ENCODE measurements around the gene IDH3B.

Gene IDH3B

DNA sequence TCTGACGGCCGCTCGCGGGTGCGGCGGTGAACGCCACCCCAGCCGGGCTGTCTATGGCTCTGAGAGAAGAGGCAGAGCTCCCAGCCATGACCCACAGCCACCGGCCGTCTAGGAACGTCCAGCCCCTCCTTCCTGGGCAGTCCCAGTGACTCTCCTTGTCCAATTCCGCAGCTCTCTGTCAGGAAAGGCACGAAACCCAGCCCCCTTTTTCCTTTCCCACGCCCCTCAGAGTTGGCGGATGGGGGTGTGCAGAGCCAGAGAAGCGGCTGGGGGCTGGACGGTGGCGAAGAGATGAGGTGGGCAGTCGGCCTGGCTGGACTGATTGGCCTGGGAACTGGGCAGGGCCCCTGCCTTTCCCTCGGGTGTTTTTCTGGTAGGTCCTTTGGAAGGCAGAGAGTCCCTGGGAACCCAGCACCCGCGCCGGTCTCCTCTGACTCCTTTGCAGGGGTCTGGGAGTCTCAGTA lies 30.0 kb upstream of the IDH3B start:
- Histone ChIP-seq H3K4me3 (ENCODE audit: low read depth, low read length) (peak overlapping the region; percentile 41; the same call in 1 of the 2 replicates), H3K4me1 (ENCODE audit: control insufficient read depth, insufficient read depth, low read length) (peaks cover 25% of the 10 kb centered on the region), H3K9ac (ENCODE audit: low read depth, low read length) (no peak overlapping the region)

DNA sequence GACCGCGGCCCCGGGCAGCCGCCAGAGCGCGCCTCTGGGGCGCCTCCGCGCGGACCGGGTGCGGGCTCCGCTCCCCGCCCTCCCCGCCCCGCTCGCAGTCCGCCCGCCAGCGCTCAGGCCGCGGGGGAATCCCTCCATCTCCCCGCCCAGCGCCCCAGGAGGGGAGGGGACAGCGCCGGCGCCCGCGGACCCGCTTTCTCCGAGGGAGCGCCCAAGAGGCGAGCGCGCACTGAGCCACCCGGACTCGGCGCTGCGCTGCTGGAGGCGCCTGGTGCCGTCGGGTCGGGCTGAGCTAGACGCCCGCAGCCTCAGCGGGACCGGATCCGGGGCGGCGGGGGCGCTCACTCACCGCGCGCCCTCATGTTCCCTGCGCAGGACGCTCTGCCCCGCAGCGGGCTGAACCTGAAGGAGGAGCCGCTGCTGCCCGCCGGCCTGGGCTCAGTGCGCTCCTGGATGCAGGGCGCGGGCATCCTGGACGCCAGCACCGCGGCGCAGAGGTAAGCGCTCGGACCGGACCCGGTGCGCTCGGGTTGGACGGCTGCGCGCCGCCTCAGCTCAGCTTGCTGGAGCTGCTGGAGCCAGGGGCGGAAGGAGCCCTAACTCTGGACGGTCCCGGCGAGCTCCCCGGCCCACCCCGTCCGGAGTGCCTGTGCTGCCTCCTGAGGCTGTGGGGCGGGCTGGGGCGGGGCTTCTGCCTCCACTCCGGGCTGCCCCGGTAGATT lies 29.4 kb upstream of the IDH3B start:
- Histone ChIP-seq H3K9me3 (ENCODE audit: control insufficient read depth, insufficient read depth, low read length) (no peaks in the 10 kb centered on the region), H3K9ac (ENCODE audit: low read depth, low read length) (no peak overlapping the region), H3K27me3 (ENCODE audit: control insufficient read depth, insufficient read depth, low read length) (peaks cover 91% of the 10 kb centered on the region), H3K4me3 (ENCODE audit: low read depth, low read length) (peak overlapping the region; percentile 41; the same call in 1 of the 2 replicates), H3K27ac (ENCODE audit: low read depth, low read length) (no peak overlapping the region), H3K36me3 (ENCODE audit: control insufficient read depth, insufficient read depth, low read length) (no peaks in the 10 kb centered on the region), H3K4me1 (ENCODE audit: control insufficient read depth, insufficient read depth, low read length) (peaks cover 25% of the 10 kb centered on the region)

More for the DNA sequence above, 30.0 kb upstream of the IDH3B start:
- H3K9me3 ChIP-seq (ENCODE audit: control insufficient read depth, insufficient read depth, low read length): no peaks in the 10 kb centered on the region
- H3K27ac ChIP-seq (ENCODE audit: low read depth, low read length): no peak overlapping the region
- H3K27me3 ChIP-seq (ENCODE audit: control insufficient read depth, insufficient read depth, low read length): peaks cover 91% of the 10 kb centered on the region
- no peaks in the 10 kb centered on the region for H3K36me3 ChIP-seq (ENCODE audit: control insufficient read depth, insufficient read depth, low read length)

DNA sequence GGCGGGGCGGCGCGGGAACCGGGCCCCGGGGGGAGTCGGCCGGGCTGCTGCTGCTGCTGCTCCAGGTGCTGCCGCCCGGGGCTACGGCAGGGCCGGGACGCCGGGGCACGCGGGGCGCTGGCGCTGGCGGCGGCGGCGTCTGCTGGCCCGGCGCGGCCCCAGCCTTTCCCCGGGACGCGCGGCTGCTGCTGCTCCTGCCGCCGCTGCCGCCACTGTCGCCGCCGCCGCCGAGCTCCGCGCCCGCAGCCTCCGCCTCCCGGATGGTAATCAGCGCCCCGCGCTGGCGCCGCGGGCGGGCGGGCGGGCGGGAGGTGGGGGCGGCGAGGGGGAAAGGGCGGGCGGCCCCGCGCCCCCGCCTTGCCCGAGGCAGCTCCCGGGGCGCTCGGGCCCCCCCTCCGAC lies 28.9 kb upstream of the IDH3B start:
- Histone ChIP-seq H3K4me1 (ENCODE audit: control insufficient read depth, insufficient read depth, low read length) (peaks cover 25% of the 10 kb centered on the region), H3K9ac (ENCODE audit: low read depth, low read length) (no peak overlapping the region), H3K27me3 (ENCODE audit: control insufficient read depth, insufficient read depth, low read length) (peaks cover 90% of the 10 kb centered on the region), H3K27ac (ENCODE audit: low read depth, low read length) (no peak overlapping the region), H3K9me3 (ENCODE audit: control insufficient read depth, insufficient read depth, low read length) (no peaks in the 10 kb centered on the region), H3K4me3 (ENCODE audit: low read depth, low read length) (peak overlapping the region; percentile 41; the same call in 1 of the 2 replicates), H3K36me3 (ENCODE audit: control insufficient read depth, insufficient read depth, low read length) (no peaks in the 10 kb centered on the region)

DNA sequence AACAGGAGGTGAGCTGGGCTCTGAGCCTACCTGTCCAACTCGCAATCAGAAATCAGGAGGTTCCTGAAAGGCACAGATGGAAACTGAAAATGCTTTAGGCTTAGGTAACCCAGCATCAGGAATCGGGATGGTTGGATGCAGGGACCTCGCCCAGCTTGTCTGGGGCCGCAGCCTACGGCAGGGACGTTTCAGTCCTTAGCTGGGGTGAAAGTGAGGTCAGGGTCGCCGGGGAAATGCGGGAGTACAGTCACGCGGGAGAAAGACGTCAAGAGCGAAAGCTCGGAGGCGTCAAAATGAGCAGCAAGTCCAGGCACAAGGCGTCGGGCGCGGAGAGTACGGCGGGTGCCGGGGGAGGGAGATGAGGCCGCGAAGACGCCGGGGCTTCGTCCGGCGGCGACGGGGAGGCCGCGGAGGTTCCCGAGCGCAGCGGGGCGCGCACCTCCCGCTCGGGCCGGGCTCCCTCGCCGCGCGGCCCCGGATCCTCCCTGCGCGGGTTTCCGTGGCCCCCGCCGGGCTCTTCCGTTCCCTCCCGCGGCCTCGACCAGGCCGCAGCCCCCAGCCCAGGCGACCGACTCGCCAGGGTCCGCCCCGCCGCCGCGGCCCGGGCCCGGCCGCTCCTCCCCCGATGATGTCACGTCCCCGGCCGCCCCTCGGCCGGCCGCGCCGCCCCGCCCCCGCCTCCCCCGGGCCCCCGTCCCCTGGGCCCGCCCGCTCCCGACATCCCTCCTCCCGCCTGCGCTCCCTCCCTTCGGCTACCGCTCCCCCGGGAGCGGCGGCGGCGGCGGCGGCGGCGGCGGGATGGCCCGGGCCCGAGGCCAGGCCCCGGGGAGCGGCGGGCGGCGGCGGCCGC lies 28.2 kb upstream of the IDH3B start, which contains the start of gene EBF4:
EBF4 (plus strand) TSS at position 745 of the 850 bp plus-strand sequence. CDS start 866 bp downstream, outside the sequence.
- peak within 1 kb of the TSS; percentile 57 for H3K4me3 ChIP-seq (ENCODE audit: low read depth, low read length)
- peaks cover 26% of the 10 kb centered on the region for H3K4me1 ChIP-seq (ENCODE audit: control insufficient read depth, insufficient read depth, low read length)
- no peak within 1 kb of the TSS for H3K9ac ChIP-seq (ENCODE audit: low read depth, low read length)
- H3K27ac ChIP-seq (ENCODE audit: low read depth, low read length): no peak within 1 kb of the TSS
- no peaks in the 10 kb centered on the region for H3K9me3 ChIP-seq (ENCODE audit: control insufficient read depth, insufficient read depth, low read length)
- peaks cover 84% of the 10 kb centered on the region for H3K27me3 ChIP-seq (ENCODE audit: control insufficient read depth, insufficient read depth, low read length)
- no peaks in the 10 kb centered on the region for H3K36me3 ChIP-seq (ENCODE audit: control insufficient read depth, insufficient read depth, low read length)

GRCh38 chr20:2691663-2692035 lies 27.6 kb upstream of the IDH3B start:
- Histone ChIP-seq H3K4me3 (ENCODE audit: low read depth, low read length) (peak overlapping the region; percentile 57), H3K9me3 (ENCODE audit: control insufficient read depth, insufficient read depth, low read length) (no peaks in the 10 kb centered on the region), H3K4me1 (ENCODE audit: control insufficient read depth, insufficient read depth, low read length) (peaks cover 26% of the 10 kb centered on the region), H3K27me3 (ENCODE audit: control insufficient read depth, insufficient read depth, low read length) (peaks cover 80% of the 10 kb centered on the region), H3K27ac (ENCODE audit: low read depth, low read length) (no peak overlapping the region), H3K36me3 (ENCODE audit: control insufficient read depth, insufficient read depth, low read length) (no peaks in the 10 kb centered on the region), H3K9ac (ENCODE audit: low read depth, low read length) (no peak overlapping the region)

DNA sequence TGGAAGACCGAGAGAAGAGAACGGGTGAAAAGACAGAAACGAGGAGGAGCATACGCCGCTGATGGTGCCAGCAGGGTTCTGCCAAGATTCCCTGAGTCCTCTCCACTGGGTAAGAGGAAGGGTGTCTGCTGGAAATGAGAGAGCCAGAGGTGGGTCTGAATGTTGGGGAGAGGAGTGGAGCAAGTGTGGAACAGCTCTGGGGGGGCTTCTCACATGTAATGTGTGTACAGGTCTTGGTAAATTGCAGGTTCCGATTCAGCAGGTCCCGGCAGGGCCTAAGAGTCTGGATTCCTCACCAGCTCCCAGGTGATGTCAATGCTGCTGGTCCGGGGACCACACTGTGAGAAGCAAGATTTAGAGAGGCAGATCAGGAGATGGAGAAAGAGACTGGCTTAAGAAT lies 27.1 kb upstream of the IDH3B start:
- H3K27me3 ChIP-seq (ENCODE audit: control insufficient read depth, insufficient read depth, low read length): peaks cover 78% of the 10 kb centered on the region
- H3K9ac ChIP-seq (ENCODE audit: low read depth, low read length): no peak overlapping the region

GRCh38 chr20:2690718-2691117 lies 26.7 kb upstream of the IDH3B start:
- Histone ChIP-seq H3K27ac (ENCODE audit: low read depth, low read length) (no peak overlapping the region), H3K9ac (ENCODE audit: low read depth, low read length) (no peak overlapping the region), H3K4me3 (ENCODE audit: low read depth, low read length) (no peak overlapping the region), H3K9me3 (ENCODE audit: control insufficient read depth, insufficient read depth, low read length) (no peaks in the 10 kb centered on the region), H3K36me3 (ENCODE audit: control insufficient read depth, insufficient read depth, low read length) (no peaks in the 10 kb centered on the region), H3K4me1 (ENCODE audit: control insufficient read depth, insufficient read depth, low read length) (peaks cover 25% of the 10 kb centered on the region), H3K27me3 (ENCODE audit: control insufficient read depth, insufficient read depth, low read length) (peaks cover 76% of the 10 kb centered on the region)

More for the DNA sequence above, 27.1 kb upstream of the IDH3B start:
- Histone ChIP-seq H3K36me3 (ENCODE audit: control insufficient read depth, insufficient read depth, low read length) (no peaks in the 10 kb centered on the region), H3K4me3 (ENCODE audit: low read depth, low read length) (no peak overlapping the region), H3K27ac (ENCODE audit: low read depth, low read length) (no peak overlapping the region), H3K4me1 (ENCODE audit: control insufficient read depth, insufficient read depth, low read length) (peaks cover 26% of the 10 kb centered on the region), H3K9me3 (ENCODE audit: control insufficient read depth, insufficient read depth, low read length) (no peaks in the 10 kb centered on the region)

DNA sequence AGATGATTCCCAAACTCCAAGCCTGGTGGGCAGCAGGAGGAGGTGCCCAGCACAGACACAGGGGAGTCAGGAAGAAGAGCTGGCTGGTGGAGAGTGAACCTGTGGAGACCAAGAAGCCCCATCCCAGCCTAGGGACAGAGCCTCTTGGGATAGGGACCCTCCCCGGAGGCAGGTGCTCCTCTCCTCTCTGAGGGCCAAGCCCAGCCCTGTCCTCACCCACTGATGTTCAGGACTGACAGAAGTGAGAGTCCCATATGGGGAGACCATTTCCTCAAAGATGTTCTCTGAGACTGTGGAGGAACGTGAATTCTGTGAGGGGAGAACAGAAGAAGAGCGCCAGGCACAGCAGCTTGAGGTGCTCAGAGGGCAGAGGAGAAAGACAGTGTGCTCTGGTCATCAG lies 26.2 kb upstream of the IDH3B start:
- no peaks in the 10 kb centered on the region for H3K36me3 ChIP-seq (ENCODE audit: control insufficient read depth, insufficient read depth, low read length)
- H3K9me3 ChIP-seq (ENCODE audit: control insufficient read depth, insufficient read depth, low read length): no peaks in the 10 kb centered on the region
- no peak overlapping the region for H3K4me3 ChIP-seq (ENCODE audit: low read depth, low read length)
- H3K27me3 ChIP-seq (ENCODE audit: control insufficient read depth, insufficient read depth, low read length): peaks cover 76% of the 10 kb centered on the region
- peaks cover 20% of the 10 kb centered on the region for H3K4me1 ChIP-seq (ENCODE audit: control insufficient read depth, insufficient read depth, low read length)
- no peak overlapping the region for H3K27ac ChIP-seq (ENCODE audit: low read depth, low read length)
- H3K9ac ChIP-seq (ENCODE audit: low read depth, low read length): no peak overlapping the region

DNA sequence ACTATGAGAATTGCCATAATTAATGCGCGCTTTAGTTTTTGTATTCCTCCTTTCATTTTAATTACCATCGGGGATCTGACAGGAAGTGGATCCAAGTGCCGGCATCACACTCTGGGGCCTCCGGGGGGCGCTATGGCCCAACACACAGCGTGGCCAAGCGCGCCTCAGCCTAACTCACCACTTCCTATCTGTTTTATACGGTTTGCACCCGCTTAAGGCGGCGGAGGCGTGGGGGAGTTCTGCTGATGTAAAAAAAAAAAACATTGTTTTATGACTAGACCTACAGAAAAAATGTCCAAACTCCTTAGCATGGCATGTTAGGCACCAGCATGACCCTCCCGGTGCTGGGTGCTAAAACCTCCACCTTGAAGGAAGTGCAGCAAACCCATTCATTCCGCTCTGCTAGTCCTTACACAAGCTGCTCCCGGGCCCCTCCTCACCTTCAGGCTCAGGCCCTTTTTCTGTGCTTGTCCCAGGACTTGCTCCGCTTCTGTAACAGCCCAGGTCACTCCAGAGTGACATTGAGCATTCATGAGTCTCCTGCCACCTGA lies 24.1 kb upstream of the IDH3B start:
- peaks cover 12% of the 10 kb centered on the region for H3K4me1 ChIP-seq (ENCODE audit: control insufficient read depth, insufficient read depth, low read length)
- no peak overlapping the region for H3K9ac ChIP-seq (ENCODE audit: low read depth, low read length)
- H3K27ac ChIP-seq (ENCODE audit: low read depth, low read length): no peak overlapping the region
- H3K4me3 ChIP-seq (ENCODE audit: low read depth, low read length): peak overlapping the region; percentile 45; the same call in 1 of the 2 replicates
- H3K9me3 ChIP-seq (ENCODE audit: control insufficient read depth, insufficient read depth, low read length): no peaks in the 10 kb centered on the region
- peaks cover 55% of the 10 kb centered on the region for H3K27me3 ChIP-seq (ENCODE audit: control insufficient read depth, insufficient read depth, low read length)
- no peaks in the 10 kb centered on the region for H3K36me3 ChIP-seq (ENCODE audit: control insufficient read depth, insufficient read depth, low read length)

DNA sequence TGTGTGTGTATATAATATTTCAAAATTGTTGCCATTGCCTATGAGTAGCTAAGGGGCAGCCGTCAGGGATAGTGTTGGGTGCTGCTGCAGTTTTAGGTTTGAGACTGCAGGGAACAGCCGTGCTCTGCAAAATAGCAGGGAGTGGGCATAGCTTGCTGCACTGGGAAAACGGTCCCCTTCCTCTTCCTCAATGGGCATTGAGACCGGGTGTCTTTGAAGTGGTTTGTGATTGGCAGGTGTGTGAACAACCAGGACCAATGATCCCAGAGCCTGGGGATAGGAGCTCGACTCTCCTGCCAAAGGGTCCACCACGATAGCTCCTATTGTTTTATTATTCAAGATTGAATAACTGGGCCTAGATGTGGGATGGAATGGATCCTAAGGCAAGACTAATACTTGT lies 23.5 kb upstream of the IDH3B start:
- Histone ChIP-seq H3K36me3 (ENCODE audit: control insufficient read depth, insufficient read depth, low read length) (no peaks in the 10 kb centered on the region), H3K27me3 (ENCODE audit: control insufficient read depth, insufficient read depth, low read length) (peaks cover 55% of the 10 kb centered on the region), H3K27ac (ENCODE audit: low read depth, low read length) (no peak overlapping the region), H3K9ac (ENCODE audit: low read depth, low read length) (no peak overlapping the region), H3K9me3 (ENCODE audit: control insufficient read depth, insufficient read depth, low read length) (no peaks in the 10 kb centered on the region), H3K4me1 (ENCODE audit: control insufficient read depth, insufficient read depth, low read length) (peaks cover 12% of the 10 kb centered on the region), H3K4me3 (ENCODE audit: low read depth, low read length) (no peak overlapping the region)
